Stimulated activated CD4-positive, alpha-beta T cell treated with anti-CD3 and anti-CD28 coated beads, TNF-alpha, amount 100 ng/mL, for 1 hour (primary cell): ENCODE data around the gene DHRS4L2.
A peak's percentile ranks its signal among the peaks of the same experiment; 100 is the strongest.
"Not testable (repeated sequence)": the region's sequence is repeated elsewhere in the genome, so short reads cannot be mapped to it uniquely, and the experiment has no call there.

Experiments
- DNase-seq, 3 donors: peaks; one replicate each; pipeline ENCODE4 v3.0.0-alpha.2; 2020; ENCODE audit warnings: low read depth in 3 of 3, low spot score in 1 of 3

The DHRS4L2 gene

DNA sequence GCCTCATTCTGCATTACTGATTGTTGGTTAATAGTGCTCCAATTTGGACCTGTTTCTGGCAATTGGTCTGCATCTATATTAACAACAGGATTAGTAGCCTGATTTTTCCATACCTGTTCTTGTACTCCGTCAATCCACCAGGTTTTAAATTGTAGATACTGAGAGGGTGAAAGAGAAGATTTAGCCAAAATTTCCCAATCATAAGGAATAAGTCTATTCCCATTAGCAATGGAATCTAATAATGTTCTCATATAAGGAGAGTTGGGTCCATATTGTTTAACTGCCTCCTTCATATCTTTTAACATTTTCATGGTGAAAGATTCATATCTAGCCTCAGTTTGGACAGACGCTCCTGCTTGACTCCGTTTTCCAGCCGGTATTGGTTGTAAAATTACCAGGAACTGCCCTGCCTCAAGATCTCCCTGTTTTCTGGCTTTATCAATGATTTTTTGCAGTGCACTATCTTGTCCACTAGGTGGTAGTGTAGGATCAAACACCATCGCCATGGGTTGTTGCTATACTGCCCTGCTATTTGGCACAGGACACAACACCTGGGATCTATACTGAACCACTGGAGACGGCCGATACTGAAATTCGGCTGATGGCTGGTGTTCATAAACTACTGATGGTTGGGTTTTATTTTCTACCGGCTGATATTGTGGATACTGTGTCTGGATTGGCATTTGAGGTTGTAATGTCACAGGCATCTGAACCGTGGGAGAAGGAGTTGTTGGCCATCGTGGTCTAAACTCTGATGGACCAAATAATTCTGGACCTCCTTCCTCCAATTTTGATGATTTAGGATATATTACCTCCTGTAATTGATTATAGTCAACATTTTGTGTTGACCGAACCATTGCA lies 25.2 kb downstream of the DHRS4L2 start:
- DNase-seq: peak in 1 of 3 donors; percentile 24

- DNase-seq: not testable (repeated sequence)
Observed at GRCh38 chr14:24015745-24016144, 27.0 kb downstream of the DHRS4L2 start.

GRCh38 chr14:24018978-24019377 lies 30.2 kb downstream of the DHRS4L2 start:
- DNase-seq: not testable (repeated sequence)

- DNase-seq: not testable (repeated sequence)
Observed at GRCh38 chr14:24019944-24020343, 31.2 kb downstream of the DHRS4L2 start.

- not testable (repeated sequence) for DNase-seq
Observed at GRCh38 chr14:24020520-24020919, 31.8 kb downstream of the DHRS4L2 start.

DNA sequence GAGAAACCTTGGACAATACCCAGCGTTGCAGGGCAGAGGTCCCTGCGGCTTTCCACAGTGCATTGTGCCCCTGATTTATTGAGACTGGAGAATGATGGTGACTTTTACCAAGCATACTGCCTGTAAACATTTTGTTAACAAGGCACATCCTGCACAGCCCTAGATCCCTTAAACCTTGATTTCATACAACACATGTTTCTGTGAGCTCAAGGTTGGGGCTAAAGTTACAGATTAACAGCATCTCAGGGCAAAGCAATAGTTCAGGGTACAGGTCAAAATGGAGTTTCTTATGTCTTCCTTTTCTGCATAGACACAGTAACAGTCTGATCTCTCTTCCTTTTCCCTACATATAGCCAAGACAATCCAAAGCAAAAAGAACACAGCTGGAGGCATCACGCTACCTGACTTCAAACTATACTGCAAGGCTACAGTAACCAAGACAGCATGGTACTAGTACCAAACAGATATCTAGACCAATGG lies 36.2 kb downstream of the DHRS4L2 start:
- not testable (repeated sequence) for DNase-seq

- DNase-seq: not testable (repeated sequence)
Observed at GRCh38 chr14:24029687-24030086, 41.0 kb downstream of the DHRS4L2 start.

GRCh38 chr14:24031331-24031730 lies 42.6 kb downstream of the DHRS4L2 start:
- DNase-seq: not testable (repeated sequence)

DNA sequence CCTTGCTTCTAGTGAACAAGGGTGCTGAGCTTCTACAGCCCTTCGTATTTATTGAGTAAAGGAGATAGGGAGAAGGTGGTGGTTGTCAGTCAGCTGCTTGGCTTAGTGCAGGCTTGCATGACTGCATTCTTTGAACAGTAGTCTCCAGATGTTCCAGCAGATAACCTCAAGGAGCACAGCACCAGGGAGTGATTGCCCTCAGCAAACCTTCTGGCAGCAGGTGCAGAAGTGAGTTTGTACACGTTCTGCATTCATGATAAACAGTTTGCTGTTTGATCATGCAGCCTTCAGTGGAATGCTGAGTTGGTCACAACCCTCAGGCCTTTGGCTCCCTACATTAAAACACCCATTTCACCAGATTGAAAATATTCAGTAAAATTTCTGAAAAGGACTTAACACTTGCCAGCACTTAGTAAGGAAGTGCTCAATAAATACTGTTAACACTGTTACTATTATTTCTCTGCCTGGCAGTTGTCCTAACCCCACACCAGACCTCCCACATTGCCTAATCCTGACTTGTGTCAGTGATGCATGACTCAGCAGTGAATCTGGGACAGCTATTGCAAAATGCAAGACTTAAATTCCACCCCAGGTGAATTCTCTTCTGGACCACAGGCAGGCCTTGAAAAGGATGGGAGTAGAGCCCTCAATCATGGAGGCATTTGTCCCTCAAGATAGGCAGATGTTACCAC lies 44.1 kb downstream of the DHRS4L2 start:
- DNase-seq: no peak

DNA sequence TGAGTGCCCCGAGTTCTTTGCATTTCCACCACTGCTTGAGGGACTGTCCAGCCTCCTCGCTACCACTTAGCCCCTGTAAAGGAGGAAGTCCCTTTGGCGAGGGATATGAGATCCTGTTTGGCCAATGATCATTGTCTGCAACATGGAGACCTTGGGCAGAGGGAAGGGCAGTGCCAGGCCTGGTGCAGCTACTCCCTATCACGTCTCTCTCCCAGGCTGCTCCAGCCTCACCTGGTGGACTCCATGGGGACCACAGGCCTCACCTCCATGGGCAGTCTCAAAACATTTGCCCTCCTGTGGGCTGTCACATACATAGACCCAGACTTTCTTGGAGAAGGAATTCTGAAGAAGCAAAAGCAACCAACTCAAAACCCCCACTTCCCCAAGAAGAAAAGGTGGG lies 47.0 kb downstream of the DHRS4L2 start:
- not testable (repeated sequence) for DNase-seq

GRCh38 chr14:24036169-24036962 lies 47.6 kb downstream of the DHRS4L2 start:
- peak in 2 of 3 donors; percentile 29 to 44 for DNase-seq

DNA sequence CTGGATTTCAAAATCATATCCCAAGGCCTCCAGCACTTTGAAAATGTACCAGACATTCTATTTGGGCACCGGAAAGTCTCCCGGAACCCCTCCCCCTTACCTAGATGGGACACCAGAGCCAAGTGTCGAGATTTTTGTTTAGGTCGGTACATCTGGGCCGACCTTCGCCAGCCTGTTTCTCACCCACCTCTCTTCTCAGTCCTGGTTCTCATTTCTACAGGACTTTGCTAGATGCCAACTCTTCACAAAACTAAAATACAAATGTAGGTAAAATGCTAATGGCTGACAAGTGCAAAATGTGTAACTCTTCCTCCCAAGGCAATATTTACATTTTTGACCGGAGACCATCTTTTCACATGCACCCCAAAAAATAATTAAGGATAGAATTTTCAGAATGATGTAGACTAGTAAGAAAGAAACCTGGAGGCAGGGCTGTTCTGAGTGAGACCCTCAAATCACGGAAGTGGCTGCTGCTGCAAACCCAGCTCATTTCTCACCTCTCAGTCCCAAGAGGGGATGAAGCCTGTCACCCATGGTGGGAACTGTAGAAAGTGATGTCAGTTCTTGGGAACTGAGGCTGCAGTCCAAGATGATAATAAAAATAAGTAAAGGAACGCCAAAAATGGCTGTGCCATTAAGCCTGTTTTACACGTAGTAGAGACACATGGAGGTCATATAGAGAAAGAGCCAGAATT lies 48.4 kb downstream of the DHRS4L2 start:
- DNase-seq: not testable (repeated sequence)

DNA sequence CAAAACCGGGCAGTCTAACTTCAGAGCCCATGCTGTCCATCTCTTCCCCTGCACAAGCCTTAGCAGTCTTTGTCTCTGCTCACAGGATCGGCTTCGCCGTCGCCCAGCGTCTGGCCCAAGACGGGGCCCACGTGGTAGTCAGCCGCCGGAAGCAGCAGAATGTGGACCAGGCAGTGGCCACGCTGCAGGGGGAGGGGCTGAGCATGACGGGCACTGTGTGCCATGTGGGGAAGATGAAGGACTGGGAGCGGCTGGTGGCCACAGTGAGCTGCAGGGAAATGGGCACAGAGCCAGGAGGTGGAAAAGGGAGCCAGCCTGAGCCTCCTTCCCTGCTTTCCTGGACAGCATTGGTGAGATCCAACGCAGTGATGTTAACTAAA lies 48.9 kb downstream of the DHRS4L2 start:
- no peak for DNase-seq

- no peak for DNase-seq
Observed at GRCh38 chr14:24038686-24039085, 50.0 kb downstream of the DHRS4L2 start.

GRCh38 chr14:24040692-24041091 lies 52.0 kb downstream of the DHRS4L2 start:
- DNase-seq: no peak

DNA sequence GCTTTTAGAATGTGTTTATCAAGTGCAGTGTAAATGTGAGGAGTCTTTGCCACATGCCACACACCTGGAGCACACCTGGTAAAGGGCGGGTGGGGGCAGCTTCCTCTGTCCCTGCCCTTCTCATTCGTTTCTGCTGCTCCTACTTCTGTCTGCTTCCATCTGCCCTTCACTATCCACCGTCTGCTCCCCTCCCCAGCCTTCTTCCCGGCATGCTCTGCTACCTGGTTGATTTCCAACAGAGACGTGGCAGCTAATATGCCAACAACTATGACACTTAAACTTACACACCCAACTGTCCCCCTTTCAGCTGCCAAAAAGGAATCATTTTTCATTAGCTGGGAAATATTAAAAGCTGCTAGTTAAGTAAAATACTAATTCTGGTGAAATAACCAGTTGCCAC lies 54.0 kb downstream of the DHRS4L2 start:
- DNase-seq: no peak

- not testable (repeated sequence) for DNase-seq
Observed at GRCh38 chr14:24049002-24049401, 60.3 kb downstream of the DHRS4L2 start.

DNA sequence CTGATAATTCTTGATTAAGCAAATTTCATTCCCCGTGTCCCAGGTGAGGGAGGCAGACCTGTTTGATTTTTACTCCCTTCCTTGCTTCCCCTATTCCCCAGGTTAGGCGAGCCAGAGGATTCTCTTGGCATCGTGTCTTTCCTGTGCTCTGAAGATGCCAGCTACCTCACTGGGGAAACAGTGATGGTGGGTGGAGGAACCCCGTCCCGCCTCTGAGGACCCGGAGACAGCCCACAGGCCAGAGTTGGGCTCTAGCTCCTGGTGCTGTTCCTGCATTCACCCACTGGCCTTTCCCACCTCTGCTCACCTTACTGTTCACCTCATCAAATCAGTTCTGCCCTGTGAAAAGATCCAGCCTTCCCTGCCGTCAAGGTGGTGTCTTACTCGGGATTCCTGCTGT lies 62.0 kb downstream of the DHRS4L2 start:
- DNase-seq: not testable (repeated sequence)

- no peak for DNase-seq
Observed at GRCh38 chr14:24051176-24051788, 62.6 kb downstream of the DHRS4L2 start.
